ENCODE results near the gene SH3D21.

DNA sequence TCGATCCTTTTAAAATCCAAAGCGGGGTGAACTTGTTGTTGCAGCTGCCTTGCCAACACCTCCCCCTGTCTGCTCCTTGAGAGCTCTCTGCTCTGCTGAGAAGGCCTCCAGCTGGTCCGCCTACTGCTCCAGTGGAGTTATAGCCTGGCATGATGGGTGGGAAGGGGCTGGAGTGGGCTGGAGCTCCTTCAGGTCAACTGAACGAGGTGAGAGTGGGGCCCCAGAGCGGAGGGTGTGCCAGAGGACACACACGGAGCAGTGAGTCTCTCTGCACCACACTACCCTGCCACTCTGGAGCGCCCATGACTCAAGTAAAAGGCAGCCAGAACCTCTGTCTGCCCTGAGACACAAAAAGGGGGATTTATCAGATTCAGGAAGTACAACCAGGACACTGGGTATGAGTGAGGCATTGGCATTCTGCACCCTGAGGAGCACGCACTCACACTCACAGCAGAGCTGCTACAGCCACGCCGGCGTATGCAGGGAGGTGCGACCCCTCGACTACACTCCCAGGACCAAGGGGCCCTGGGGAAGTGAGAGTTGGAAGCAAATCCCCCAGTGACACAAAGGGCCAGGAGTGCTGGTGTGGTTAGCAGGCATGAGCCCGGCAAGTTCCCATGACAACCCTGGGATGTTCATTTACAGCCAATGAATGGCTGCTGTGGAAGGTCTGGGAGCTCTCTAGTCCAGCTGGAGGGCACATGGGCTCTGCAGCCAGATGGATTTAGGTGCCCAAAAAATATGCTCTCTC lies 45.2 kb downstream of the SH3D21 start:
- TF ChIP-seq POLR2A (IDR thresholded peaks at IDR 0.05): no peak
- TF ChIP-seq, protein P1, sequence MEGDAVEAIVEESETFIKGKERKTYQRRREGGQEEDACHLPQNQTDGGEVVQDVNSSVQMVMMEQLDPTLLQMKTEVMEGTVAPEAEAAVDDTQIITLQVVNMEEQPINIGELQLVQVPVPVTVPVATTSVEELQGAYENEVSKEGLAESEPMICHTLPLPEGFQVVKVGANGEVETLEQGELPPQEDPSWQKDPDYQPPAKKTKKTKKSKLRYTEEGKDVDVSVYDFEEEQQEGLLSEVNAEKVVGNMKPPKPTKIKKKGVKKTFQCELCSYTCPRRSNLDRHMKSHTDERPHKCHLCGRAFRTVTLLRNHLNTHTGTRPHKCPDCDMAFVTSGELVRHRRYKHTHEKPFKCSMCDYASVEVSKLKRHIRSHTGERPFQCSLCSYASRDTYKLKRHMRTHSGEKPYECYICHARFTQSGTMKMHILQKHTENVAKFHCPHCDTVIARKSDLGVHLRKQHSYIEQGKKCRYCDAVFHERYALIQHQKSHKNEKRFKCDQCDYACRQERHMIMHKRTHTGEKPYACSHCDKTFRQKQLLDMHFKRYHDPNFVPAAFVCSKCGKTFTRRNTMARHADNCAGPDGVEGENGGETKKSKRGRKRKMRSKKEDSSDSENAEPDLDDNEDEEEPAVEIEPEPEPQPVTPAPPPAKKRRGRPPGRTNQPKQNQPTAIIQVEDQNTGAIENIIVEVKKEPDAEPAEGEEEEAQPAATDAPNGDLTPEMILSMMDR (IDR thresholded peaks at IDR 0.05 in 4 of 5, conservative IDR thresholded peaks at IDR 0.05 in 1 of 5): no peak
